GM23338 (cell line): ENCODE results near the gene ARL2. TPM values are rescaled to one million over a fixed set of nuclear protein-coding genes. Genes with fewer than 3 reads are reported as not detected.

ENCODE experiments used
- ATAC-seq: fragments of 200-7000 bp; cut with Tn5 transposase; 3 replicates; pipeline ENCODE4 v1.9.1; 2020
- DNase-seq: peaks from one replicate; pipeline ENCODE4 v3.0.0-alpha.2; 2015; ENCODE audit warnings: low spot score
- H2AFZ ChIP-seq: fragments of 200-600 bp; sonication (generic); 2 replicates; pipeline ENCODE4 v1.8.0; 2016; ENCODE audit warnings: antibody characterized with exemption, mild to moderate bottlenecking, moderate library complexity
- H3F3A ChIP-seq: fragments of 200-600 bp; sonication (generic); replicated peaks from 2 replicates; pipeline ENCODE4 v1.8.0; 2017; ENCODE audit warnings: antibody characterized with exemption, mixed run types, low read depth
- H3K27ac ChIP-seq: fragments of 200-600 bp; sonication (generic); 2 replicates; pipeline ENCODE4 v1.6.1; 2016; ENCODE audit warnings: low read depth
- H3K27me3 ChIP-seq: fragments of 200-600 bp; sonication (generic); 2 replicates; pipeline ENCODE4 v1.8.0; 2016; ENCODE audit warnings: mild to moderate bottlenecking, mixed run types, moderate library complexity; ENCODE audit not compliant: insufficient read depth
- H3K36me3 ChIP-seq: fragments of 200-600 bp; sonication (generic); 2 replicates; pipeline ENCODE4 v1.8.0; 2016; ENCODE audit warnings: mild to moderate bottlenecking; ENCODE audit not compliant: insufficient read depth
- H3K4me1 ChIP-seq: fragments of 200-600 bp; sonication (generic); 2 replicates; pipeline ENCODE4 v1.8.0; 2016; ENCODE audit warnings: mild to moderate bottlenecking, moderate library complexity; ENCODE audit not compliant: insufficient read depth
- H3K4me2 ChIP-seq: fragments of 200-600 bp; sonication (generic); 2 replicates; pipeline ENCODE4 v1.7.1; 2017; ENCODE audit warnings: mixed run types
- H3K4me3 ChIP-seq: fragments of 200-600 bp; sonication (generic); 2 replicates; pipeline ENCODE4 v1.6.1; 2016; ENCODE audit warnings: mixed run types
- H3K79me2 ChIP-seq: fragments of 200-600 bp; sonication (generic); replicated peaks from 2 replicates; pipeline ENCODE4 v1.8.0; 2017; ENCODE audit warnings: mild to moderate bottlenecking; ENCODE audit not compliant: insufficient read depth
- H3K9me2 ChIP-seq: fragments of 200-600 bp; sonication (generic); 2 replicates; pipeline ENCODE4 v1.8.0; 2017; ENCODE audit not compliant: insufficient read depth
- H4K20me1 ChIP-seq: fragments of 200-600 bp; sonication (generic); replicated peaks from 2 replicates; pipeline ENCODE4 v1.8.0; 2017; ENCODE audit warnings: mild to moderate bottlenecking; ENCODE audit not compliant: insufficient read depth
- H3K27ac Mint-ChIP-seq: 2 replicates; pipeline ENCODE4 v1.8.0; 2020; ENCODE audit warnings: inconsistent platforms, mild to moderate bottlenecking, moderate library complexity, mixed read lengths
- H3K27me3 Mint-ChIP-seq: 3 replicates; pipeline ENCODE4 v1.8.0; 2022; ENCODE audit warnings: low read depth, mild to moderate bottlenecking, moderate library complexity, mixed read lengths, inconsistent platforms; ENCODE audit not compliant: insufficient read depth, poor library complexity
- H3K36me3 Mint-ChIP-seq: 3 replicates; pipeline ENCODE4 v1.8.0; 2021; ENCODE audit warnings: low read depth, mild to moderate bottlenecking, inconsistent platforms, moderate library complexity, mixed read lengths
- H3K4me1 Mint-ChIP-seq: 3 replicates; pipeline ENCODE4 v1.8.0; 2020; ENCODE audit warnings: mild to moderate bottlenecking, inconsistent platforms, mixed read lengths
- H3K4me3 Mint-ChIP-seq: 3 replicates; pipeline ENCODE4 v1.8.0; 2021; ENCODE audit warnings: moderate library complexity, mild to moderate bottlenecking, inconsistent platforms, mixed read lengths
- H3K9me3 Mint-ChIP-seq: 3 replicates; pipeline ENCODE4 v1.8.0; 2020; ENCODE audit warnings: moderate library complexity, mild to moderate bottlenecking, inconsistent platforms, mixed read lengths
- JUNB ChIP-seq: IDR thresholded peaks from one replicate; pipeline ENCODE4 v1.6.1; 2016; ENCODE audit warnings: antibody characterized with exemption; ENCODE audit not compliant: unreplicated experiment
- POLR2AphosphoS5 ChIP-seq: IDR thresholded peaks from 2 replicates; pipeline ENCODE4 v1.6.1; 2016; ENCODE audit warnings: antibody characterized with exemption, low read depth
- REST ChIP-seq: IDR thresholded peaks from one replicate; pipeline ENCODE4 v1.6.1; 2018; ENCODE audit warnings: antibody characterized with exemption; ENCODE audit not compliant: unreplicated experiment
- polyA plus RNA-seq: library from polyadenylated mRNA; unstranded; fragments of >200 nt; fragmentation: Nextera tagmentation; extraction: Ambion mirVana; gene quantifications from 2 replicates; pipeline ENCODE4 v1.2.1, GENCODE V29; 2016
- total RNA-seq: library from RNA; depleted of rRNA; stranded (reverse); fragments of >200 nt; shearing (Covaris generic); gene quantifications from 2 replicates; pipeline ENCODE4 v1.2.3, GENCODE V29; 2014
- TF ChIP-seq, protein P1 (sequence below), 2 experiments: fragments of 200-600 bp in 1 of 2; sonication (generic) in 1 of 2; conservative IDR thresholded peaks; 2 replicates each; pipeline versions ENCODE4 v1.5.1 to v1.6.1; 2016 to 2017; ENCODE audit warnings: antibody characterized with exemption in 2 of 2, low read depth in 2 of 2, mild to moderate bottlenecking in 2 of 2, moderate library complexity in 1 of 2
- TF ChIP-seq, protein P2 (sequence below): fragments of 250-450 bp; sonication (Bioruptor Pico); IDR thresholded peaks from 2 replicates; pipeline ENCODE4 v1.5.0; 2020; ENCODE audit warnings: mild to moderate bottlenecking, moderate library complexity

ARL2 gene
- total and polyA plus RNA-seq, 2 experiments from 2014 or later, result 193 to 236 TPM

GRCh38 chr11:64971421-64972233 is 42.3 kb upstream of the ARL2 start, which contains the start of gene MAJIN:
Gene MAJIN (minus strand): TSS chr11:64972108. CDS start chr11:64959405, 12,703 bp downstream.
- no peaks in the 10 kb centered on the region for H3F3A ChIP-seq
- TF ChIP-seq POLR2AphosphoS5, result peak; percentile 44; the same call in 1 of the 2 replicates
- TF ChIP-seq, protein P1, sequence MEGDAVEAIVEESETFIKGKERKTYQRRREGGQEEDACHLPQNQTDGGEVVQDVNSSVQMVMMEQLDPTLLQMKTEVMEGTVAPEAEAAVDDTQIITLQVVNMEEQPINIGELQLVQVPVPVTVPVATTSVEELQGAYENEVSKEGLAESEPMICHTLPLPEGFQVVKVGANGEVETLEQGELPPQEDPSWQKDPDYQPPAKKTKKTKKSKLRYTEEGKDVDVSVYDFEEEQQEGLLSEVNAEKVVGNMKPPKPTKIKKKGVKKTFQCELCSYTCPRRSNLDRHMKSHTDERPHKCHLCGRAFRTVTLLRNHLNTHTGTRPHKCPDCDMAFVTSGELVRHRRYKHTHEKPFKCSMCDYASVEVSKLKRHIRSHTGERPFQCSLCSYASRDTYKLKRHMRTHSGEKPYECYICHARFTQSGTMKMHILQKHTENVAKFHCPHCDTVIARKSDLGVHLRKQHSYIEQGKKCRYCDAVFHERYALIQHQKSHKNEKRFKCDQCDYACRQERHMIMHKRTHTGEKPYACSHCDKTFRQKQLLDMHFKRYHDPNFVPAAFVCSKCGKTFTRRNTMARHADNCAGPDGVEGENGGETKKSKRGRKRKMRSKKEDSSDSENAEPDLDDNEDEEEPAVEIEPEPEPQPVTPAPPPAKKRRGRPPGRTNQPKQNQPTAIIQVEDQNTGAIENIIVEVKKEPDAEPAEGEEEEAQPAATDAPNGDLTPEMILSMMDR (conservative IDR thresholded peaks at IDR 0.05; ENCODE audit: low read depth in 2 of 2), result no peak
- Mint-ChIP-seq H3K36me3 (no peaks in the 10 kb centered on the region), H3K4me3 (no peak within 1 kb of the TSS), H3K27ac (no peak within 1 kb of the TSS), H3K4me1 (no peaks in the 10 kb centered on the region), H3K9me3 (peaks cover 3% of the 10 kb centered on the region; the same call in 1 of the 3 replicates), H3K27me3 (peaks cover 10% of the 10 kb centered on the region)
- H3K27ac ChIP-seq, result no peak within 1 kb of the TSS
- H3K4me1 ChIP-seq, result no peaks in the 10 kb centered on the region
- H3K4me2 ChIP-seq, result peak within 1 kb of the TSS; percentile 44; the same call in 1 of the 2 replicates
- H3K9me2 ChIP-seq, result no peaks in the 10 kb centered on the region
- no peaks in the 10 kb centered on the region; the same call in 1 of the 2 replicates for H4K20me1 ChIP-seq
- no peaks in the 10 kb centered on the region for H3K79me2 ChIP-seq
- peak within 1 kb of the TSS; percentile 91 for H2AFZ ChIP-seq
- H3K36me3 ChIP-seq, result no peaks in the 10 kb centered on the region
- H3K27me3 ChIP-seq, result peaks cover 26% of the 10 kb centered on the region
- H3K4me3 ChIP-seq, result peak within 1 kb of the TSS; percentile 30; the same call in 1 of the 2 replicates
- DNase-seq (peak; percentile 97), ATAC-seq (peak; percentile 88)

GRCh38 chr11:64974124-64974523 is 39.8 kb upstream of the ARL2 start:
- DNase-seq, result no peak
- no peaks in the 10 kb centered on the region for H3K36me3 Mint-ChIP-seq
- no peak overlapping the region for H2AFZ ChIP-seq
- no peak overlapping the region for H3K27ac Mint-ChIP-seq
- H3K4me3 ChIP-seq, result no peak overlapping the region
- no peak for ATAC-seq
- no peaks in the 10 kb centered on the region for H3K79me2 ChIP-seq
- H3K9me3 Mint-ChIP-seq, result peaks cover 3% of the 10 kb centered on the region; the same call in 1 of the 3 replicates
- no peaks in the 10 kb centered on the region for H3K4me1 ChIP-seq
- H3K4me2 ChIP-seq, result no peak overlapping the region
- no peak overlapping the region for H3K27ac ChIP-seq
- H4K20me1 ChIP-seq, result no peaks in the 10 kb centered on the region; the same call in 1 of the 2 replicates
- H3K27me3 ChIP-seq, result peaks cover 26% of the 10 kb centered on the region
- peaks cover 10% of the 10 kb centered on the region for H3K27me3 Mint-ChIP-seq
- no peaks in the 10 kb centered on the region for H3K9me2 ChIP-seq
- H3K4me3 Mint-ChIP-seq, result no peak overlapping the region
- H3K36me3 ChIP-seq, result no peaks in the 10 kb centered on the region
- H3F3A ChIP-seq, result no peaks in the 10 kb centered on the region
- H3K4me1 Mint-ChIP-seq, result no peaks in the 10 kb centered on the region
- no peak for TF ChIP-seq REST
- TF ChIP-seq, protein P1 (conservative IDR thresholded peaks at IDR 0.05; ENCODE audit: low read depth in 2 of 2), result no peak
- TF ChIP-seq JUNB, result no peak
- TF ChIP-seq, protein P2, sequence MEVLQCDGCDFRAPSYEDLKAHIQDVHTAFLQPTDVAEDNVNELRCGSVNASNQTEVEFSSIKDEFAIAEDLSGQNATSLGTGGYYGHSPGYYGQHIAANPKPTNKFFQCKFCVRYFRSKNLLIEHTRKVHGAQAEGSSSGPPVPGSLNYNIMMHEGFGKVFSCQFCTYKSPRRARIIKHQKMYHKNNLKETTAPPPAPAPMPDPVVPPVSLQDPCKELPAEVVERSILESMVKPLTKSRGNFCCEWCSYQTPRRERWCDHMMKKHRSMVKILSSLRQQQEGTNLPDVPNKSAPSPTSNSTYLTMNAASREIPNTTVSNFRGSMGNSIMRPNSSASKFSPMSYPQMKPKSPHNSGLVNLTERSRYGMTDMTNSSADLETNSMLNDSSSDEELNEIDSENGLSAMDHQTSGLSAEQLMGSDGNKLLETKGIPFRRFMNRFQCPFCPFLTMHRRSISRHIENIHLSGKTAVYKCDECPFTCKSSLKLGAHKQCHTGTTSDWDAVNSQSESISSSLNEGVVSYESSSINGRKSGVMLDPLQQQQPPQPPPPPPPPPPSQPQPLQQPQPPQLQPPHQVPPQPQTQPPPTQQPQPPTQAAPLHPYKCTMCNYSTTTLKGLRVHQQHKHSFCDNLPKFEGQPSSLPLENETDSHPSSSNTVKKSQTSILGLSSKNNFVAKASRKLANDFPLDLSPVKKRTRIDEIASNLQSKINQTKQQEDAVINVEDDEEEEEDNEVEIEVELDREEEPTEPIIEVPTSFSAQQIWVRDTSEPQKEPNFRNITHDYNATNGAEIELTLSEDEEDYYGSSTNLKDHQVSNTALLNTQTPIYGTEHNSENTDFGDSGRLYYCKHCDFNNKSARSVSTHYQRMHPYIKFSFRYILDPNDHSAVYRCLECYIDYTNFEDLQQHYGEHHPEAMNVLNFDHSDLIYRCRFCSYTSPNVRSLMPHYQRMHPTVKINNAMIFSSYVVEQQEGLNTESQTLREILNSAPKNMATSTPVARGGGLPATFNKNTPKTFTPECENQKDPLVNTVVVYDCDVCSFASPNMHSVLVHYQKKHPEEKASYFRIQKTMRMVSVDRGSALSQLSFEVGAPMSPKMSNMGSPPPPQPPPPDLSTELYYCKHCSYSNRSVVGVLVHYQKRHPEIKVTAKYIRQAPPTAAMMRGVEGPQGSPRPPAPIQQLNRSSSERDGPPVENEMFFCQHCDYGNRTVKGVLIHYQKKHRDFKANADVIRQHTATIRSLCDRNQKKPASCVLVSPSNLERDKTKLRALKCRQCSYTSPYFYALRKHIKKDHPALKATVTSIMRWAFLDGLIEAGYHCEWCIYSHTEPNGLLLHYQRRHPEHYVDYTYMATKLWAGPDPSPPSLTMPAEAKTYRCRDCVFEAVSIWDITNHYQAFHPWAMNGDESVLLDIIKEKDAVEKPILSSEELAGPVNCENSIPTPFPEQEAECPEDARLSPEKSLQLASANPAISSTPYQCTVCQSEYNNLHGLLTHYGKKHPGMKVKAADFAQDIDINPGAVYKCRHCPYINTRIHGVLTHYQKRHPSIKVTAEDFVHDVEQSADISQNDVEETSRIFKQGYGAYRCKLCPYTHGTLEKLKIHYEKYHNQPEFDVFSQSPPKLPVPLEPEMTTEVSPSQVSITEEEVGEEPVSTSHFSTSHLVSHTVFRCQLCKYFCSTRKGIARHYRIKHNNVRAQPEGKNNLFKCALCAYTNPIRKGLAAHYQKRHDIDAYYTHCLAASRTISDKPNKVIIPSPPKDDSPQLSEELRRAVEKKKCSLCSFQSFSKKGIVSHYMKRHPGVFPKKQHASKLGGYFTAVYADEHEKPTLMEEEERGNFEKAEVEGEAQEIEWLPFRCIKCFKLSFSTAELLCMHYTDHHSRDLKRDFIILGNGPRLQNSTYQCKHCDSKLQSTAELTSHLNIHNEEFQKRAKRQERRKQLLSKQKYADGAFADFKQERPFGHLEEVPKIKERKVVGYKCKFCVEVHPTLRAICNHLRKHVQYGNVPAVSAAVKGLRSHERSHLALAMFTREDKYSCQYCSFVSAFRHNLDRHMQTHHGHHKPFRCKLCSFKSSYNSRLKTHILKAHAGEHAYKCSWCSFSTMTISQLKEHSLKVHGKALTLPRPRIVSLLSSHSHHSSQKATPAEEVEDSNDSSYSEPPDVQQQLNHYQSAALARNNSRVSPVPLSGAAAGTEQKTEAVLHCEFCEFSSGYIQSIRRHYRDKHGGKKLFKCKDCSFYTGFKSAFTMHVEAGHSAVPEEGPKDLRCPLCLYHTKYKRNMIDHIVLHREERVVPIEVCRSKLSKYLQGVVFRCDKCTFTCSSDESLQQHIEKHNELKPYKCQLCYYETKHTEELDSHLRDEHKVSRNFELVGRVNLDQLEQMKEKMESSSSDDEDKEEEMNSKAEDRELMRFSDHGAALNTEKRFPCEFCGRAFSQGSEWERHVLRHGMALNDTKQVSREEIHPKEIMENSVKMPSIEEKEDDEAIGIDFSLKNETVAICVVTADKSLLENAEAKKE (CRISPR knock-in tag), result no peak
- no peak for TF ChIP-seq POLR2AphosphoS5
